Measurements from ENCODE around the gene HNRNPM. TPM values are rescaled to one million over a fixed set of nuclear protein-coding genes. Genes with fewer than 3 reads are reported as not detected.

Gene HNRNPM
- total RNA-seq, 1 experiment from 2014 or later = 298 TPM

DNA sequence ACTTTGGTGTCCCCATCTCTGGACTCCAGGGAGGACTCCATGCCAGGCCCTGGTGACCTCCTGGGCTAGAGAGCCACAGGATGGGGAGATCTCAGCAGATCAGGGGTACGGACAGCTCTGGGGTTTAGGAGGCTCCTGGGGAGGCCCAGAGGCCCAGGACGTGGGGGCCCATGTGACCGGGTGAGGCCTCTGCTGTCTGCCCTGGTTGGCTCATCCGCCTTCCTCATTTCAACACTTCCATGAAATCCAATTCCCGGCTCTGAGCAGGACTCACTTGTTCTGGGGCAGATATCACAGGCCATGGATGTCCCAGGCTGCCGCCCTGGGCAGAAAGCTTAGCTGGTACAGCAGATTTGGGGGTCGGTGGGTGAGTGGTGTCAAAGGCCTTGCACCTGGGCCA is 58.7 kb downstream of the HNRNPM start:
- Histone ChIP-seq H2AFZ (ENCODE audit: low read depth, low read length, poor library complexity, severe bottlenecking) (no peak overlapping the region), H3K9me3 (ENCODE audit: control insufficient read depth in 1 of 2, insufficient read depth in 1 of 2, low read depth in 1 of 2, low read length in 2 of 2) (no peaks in the 10 kb centered on the region), H3K9me2 (ENCODE audit: insufficient read depth) (no peaks in the 10 kb centered on the region), H3K27ac (ENCODE audit: low read depth, low read length) (no peak overlapping the region), H4K20me1 (ENCODE audit: insufficient read depth) (no peaks in the 10 kb centered on the region), H3K4me1 (ENCODE audit: control insufficient read depth in 1 of 2, insufficient read depth in 2 of 2, low read length in 2 of 2) (peaks cover 18 to 21% of the 10 kb centered on the region in 2 experiments), H3K4me3 (replicated peaks in 1 of 2; ENCODE audit: low read depth in 1 of 2, low read length in 2 of 2) (no peak overlapping the region), H3K79me2 (ENCODE audit: insufficient read depth, low read length) (no peaks in the 10 kb centered on the region), H3K9ac (ENCODE audit: low read length) (no peak overlapping the region), H3K4me2 (ENCODE audit: low read length) (no peak overlapping the region), H3K36me3 (ENCODE audit: control insufficient read depth in 1 of 2, insufficient read depth in 2 of 2, low read length in 2 of 2) (no peaks in the 10 kb centered on the region), H3K27me3 (ENCODE audit: insufficient read depth, low read length) (no peaks in the 10 kb centered on the region)
- no TSS peak for BruUV-seq (replicated peaks)
- RAD21 ChIA-PET (ENCODE audit: low non-redundant PET in 1 of 2, low total read pairs in 2 of 2, uncharacterized antibody in 2 of 2, unreplicated experiment in 2 of 2) = interaction anchor here in 1 of 2 experiments (0.7 kb wide), 1 partner anchor 90 kb away, joined by 3 read pairs; no protein-coding TSS in a partner anchor
- CTCF ChIA-PET = no interaction called here
- no peak for DNase-seq (ENCODE audit: low read depth, low spot score)
- TF ChIP-seq POLR2AphosphoS5 (IDR thresholded peaks at IDR 0.05; ENCODE audit: low read depth, low read length) = no peak
- TF ChIP-seq EZH2phosphoT487 (IDR thresholded peaks at IDR 0.05; ENCODE audit: borderline replicate concordance) = no peak
- no peak for TF ChIP-seq TCF7L2 (IDR thresholded peaks at IDR 0.05; ENCODE audit: borderline replicate concordance, extremely low read depth, insufficient read depth, insufficient read length)
- no peak for TF ChIP-seq ZNF274 (IDR thresholded peaks at IDR 0.05; ENCODE audit: low read depth, low read length)
- no peak for TF ChIP-seq POLR2A (IDR thresholded peaks at IDR 0.05; ENCODE audit: borderline replicate concordance, extremely low read depth, insufficient read depth, insufficient read length)
- TF ChIP-seq, protein P1, sequence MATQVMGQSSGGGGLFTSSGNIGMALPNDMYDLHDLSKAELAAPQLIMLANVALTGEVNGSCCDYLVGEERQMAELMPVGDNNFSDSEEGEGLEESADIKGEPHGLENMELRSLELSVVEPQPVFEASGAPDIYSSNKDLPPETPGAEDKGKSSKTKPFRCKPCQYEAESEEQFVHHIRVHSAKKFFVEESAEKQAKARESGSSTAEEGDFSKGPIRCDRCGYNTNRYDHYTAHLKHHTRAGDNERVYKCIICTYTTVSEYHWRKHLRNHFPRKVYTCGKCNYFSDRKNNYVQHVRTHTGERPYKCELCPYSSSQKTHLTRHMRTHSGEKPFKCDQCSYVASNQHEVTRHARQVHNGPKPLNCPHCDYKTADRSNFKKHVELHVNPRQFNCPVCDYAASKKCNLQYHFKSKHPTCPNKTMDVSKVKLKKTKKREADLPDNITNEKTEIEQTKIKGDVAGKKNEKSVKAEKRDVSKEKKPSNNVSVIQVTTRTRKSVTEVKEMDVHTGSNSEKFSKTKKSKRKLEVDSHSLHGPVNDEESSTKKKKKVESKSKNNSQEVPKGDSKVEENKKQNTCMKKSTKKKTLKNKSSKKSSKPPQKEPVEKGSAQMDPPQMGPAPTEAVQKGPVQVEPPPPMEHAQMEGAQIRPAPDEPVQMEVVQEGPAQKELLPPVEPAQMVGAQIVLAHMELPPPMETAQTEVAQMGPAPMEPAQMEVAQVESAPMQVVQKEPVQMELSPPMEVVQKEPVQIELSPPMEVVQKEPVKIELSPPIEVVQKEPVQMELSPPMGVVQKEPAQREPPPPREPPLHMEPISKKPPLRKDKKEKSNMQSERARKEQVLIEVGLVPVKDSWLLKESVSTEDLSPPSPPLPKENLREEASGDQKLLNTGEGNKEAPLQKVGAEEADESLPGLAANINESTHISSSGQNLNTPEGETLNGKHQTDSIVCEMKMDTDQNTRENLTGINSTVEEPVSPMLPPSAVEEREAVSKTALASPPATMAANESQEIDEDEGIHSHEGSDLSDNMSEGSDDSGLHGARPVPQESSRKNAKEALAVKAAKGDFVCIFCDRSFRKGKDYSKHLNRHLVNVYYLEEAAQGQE (IDR thresholded peaks at IDR 0.05; ENCODE audit: low read depth) = no peak
- TF ChIP-seq CBX3 (IDR thresholded peaks at IDR 0.05; ENCODE audit: low read depth) = no peak
- TF ChIP-seq ZFX (IDR thresholded peaks at IDR 0.05) = no peak
- no peak for TF ChIP-seq ELF1 (IDR thresholded peaks at IDR 0.05; ENCODE audit: borderline replicate concordance, low read depth)
- TF ChIP-seq, protein P2, sequence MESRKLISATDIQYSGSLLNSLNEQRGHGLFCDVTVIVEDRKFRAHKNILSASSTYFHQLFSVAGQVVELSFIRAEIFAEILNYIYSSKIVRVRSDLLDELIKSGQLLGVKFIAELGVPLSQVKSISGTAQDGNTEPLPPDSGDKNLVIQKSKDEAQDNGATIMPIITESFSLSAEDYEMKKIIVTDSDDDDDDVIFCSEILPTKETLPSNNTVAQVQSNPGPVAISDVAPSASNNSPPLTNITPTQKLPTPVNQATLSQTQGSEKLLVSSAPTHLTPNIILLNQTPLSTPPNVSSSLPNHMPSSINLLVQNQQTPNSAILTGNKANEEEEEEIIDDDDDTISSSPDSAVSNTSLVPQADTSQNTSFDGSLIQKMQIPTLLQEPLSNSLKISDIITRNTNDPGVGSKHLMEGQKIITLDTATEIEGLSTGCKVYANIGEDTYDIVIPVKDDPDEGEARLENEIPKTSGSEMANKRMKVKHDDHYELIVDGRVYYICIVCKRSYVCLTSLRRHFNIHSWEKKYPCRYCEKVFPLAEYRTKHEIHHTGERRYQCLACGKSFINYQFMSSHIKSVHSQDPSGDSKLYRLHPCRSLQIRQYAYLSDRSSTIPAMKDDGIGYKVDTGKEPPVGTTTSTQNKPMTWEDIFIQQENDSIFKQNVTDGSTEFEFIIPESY (IDR thresholded peaks at IDR 0.05; ENCODE audit: extremely low read depth, insufficient replicate concordance, low read length) = no peak
- no peak for TF ChIP-seq SRF (IDR thresholded peaks at IDR 0.05; ENCODE audit: low read depth)
- no peak for TF ChIP-seq EGR1 (IDR thresholded peaks at IDR 0.05; ENCODE audit: low read depth)
- TF ChIP-seq FOSL1 (IDR thresholded peaks at IDR 0.05; ENCODE audit: low read depth) = no peak
- TF ChIP-seq EZH2 (IDR thresholded peaks at IDR 0.05) = no peak
- TF ChIP-seq JUND (IDR thresholded peaks at IDR 0.05) = no peak
- intact Hi-C loops (cut with micrococcal nuclease) = no loop called here
- POLR2A ChIA-PET = interaction anchor here (2.3 kb wide), 1 partner anchor 10 kb away, joined by 9 read pairs; the partner anchor contains the start of gene ZNF414
- ATAC-seq = no peak

All from HCT116 (cell line).